ENCODE results near the gene OR52E4. TPM values are rescaled to one million over a fixed set of nuclear protein-coding genes. Genes with fewer than 3 reads are reported as not detected.

OR52E4 gene
- total RNA-seq, 2 donors from 2014 or later: not detected

DNA sequence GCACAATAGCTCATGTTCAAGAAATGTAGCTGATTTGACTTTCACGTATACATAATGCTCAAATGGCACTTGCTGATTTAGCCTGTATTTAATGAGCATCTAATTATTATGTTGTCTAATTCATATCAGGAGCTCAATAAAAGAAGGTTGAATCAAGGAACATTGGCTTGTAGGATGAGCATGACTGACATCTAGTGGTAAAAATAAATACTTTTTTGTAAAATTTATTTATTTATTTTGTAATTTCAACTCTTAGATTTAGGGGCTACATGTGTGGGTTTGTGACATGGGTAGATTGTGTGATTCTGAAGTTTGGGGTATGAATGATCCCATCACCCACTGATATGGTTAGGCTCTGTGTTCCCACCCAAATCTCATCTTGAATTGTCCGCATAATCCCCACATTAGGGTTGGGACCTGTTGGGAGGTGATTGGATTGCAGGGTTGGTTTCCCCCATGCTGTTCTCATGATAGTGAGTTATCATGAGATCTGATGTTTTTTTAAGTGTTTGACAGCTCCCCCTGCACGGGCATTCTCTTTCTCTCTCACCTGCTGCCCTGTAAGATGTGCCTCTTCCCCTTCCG lies 10.9 kb downstream of the OR52E4 start:
- Mint-ChIP-seq H3K27me3 (ENCODE audit: low read depth) (peaks cover 15% of the 10 kb centered on the region), H3K4me3 (no peak overlapping the region), H3K4me1 (ENCODE audit: low read depth) (no peaks in the 10 kb centered on the region), H3K27ac (no peak overlapping the region), H3K9me3 (no peaks in the 10 kb centered on the region), H3K36me3 (ENCODE audit: insufficient read depth in 2 of 2) (no peaks in the 10 kb centered on the region)
- ATAC-seq (replicated peaks in 1 of 2) (no peak), DNase-seq (no peak)

GRCh38 chr11:5892908-5893307 lies 12.5 kb downstream of the OR52E4 start, which contains the start of gene OR52E5:
Gene OR52E5 (plus strand): TSS chr11:5893208. CDS start chr11:5900777, 7,569 bp downstream.
- ATAC-seq (replicated peaks in 1 of 2) (no peak), DNase-seq (no peak)
- H3K9me3 Mint-ChIP-seq: no peaks in the 10 kb centered on the region
- peaks cover 2% of the 10 kb centered on the region for H3K27me3 Mint-ChIP-seq (ENCODE audit: low read depth)
- H3K4me3 Mint-ChIP-seq: no peak within 1 kb of the TSS
- H3K27ac Mint-ChIP-seq: no peak within 1 kb of the TSS
- H3K36me3 Mint-ChIP-seq (ENCODE audit: insufficient read depth in 2 of 2): no peaks in the 10 kb centered on the region
- H3K4me1 Mint-ChIP-seq (ENCODE audit: low read depth): no peaks in the 10 kb centered on the region

DNA sequence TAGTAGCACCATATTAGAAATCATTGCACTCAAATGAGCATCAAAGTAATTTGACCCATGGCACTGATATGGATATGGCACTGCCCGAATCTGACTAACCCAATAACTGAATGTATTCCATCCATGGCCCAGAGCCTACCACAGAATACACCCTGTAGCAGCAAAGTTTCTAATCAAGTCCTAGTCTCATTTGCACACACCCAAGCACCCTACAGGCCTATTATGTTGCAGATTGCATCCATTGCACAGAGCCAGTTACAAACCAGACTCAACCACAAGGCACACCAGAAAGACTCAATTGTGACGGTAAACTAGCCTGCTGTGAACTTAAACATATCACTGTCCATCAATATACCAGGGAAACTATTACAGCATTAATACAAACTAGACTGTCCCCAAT lies 19.1 kb downstream of the OR52E4 start:
- Mint-ChIP-seq H3K4me3 (no peak overlapping the region), H3K4me1 (ENCODE audit: low read depth) (no peaks in the 10 kb centered on the region), H3K27ac (no peak overlapping the region), H3K9me3 (no peaks in the 10 kb centered on the region), H3K27me3 (ENCODE audit: low read depth) (no peaks in the 10 kb centered on the region), H3K36me3 (ENCODE audit: insufficient read depth in 2 of 2) (no peaks in the 10 kb centered on the region)
- DNase-seq: no peak
- ATAC-seq (replicated peaks in 1 of 2): no peak

DNA sequence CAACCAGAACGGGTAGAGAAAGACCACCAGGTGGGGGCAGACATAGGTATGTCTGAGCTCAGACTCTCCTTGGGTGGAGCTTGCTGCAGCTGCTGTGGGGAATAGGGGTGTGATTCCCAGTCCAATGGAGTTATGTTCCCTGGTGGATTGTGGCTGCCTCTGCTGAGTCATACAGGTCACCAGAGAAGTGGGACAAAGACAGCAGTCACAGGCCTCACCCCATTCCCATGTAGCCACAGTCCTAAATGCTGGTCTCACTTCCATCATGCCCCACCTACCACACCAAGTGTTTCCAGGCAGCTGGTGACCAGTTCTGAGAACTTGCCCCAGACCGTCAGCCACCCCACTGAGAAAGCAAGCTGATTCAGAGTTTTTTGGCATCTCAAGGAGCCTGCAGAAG lies 30.1 kb downstream of the OR52E4 start:
- no peaks in the 10 kb centered on the region for H3K36me3 Mint-ChIP-seq (ENCODE audit: insufficient read depth in 2 of 2)
- ATAC-seq (replicated peaks in 1 of 2): no peak
- no peak overlapping the region for H3K4me3 Mint-ChIP-seq
- no peak for DNase-seq
- peaks cover 2 to 3% of the 10 kb centered on the region in 2 donors for H3K9me3 Mint-ChIP-seq
- H3K27me3 Mint-ChIP-seq (ENCODE audit: low read depth): peaks cover 5% of the 10 kb centered on the region
- no peak overlapping the region for H3K27ac Mint-ChIP-seq
- no peaks in the 10 kb centered on the region for H3K4me1 Mint-ChIP-seq (ENCODE audit: low read depth)

DNA sequence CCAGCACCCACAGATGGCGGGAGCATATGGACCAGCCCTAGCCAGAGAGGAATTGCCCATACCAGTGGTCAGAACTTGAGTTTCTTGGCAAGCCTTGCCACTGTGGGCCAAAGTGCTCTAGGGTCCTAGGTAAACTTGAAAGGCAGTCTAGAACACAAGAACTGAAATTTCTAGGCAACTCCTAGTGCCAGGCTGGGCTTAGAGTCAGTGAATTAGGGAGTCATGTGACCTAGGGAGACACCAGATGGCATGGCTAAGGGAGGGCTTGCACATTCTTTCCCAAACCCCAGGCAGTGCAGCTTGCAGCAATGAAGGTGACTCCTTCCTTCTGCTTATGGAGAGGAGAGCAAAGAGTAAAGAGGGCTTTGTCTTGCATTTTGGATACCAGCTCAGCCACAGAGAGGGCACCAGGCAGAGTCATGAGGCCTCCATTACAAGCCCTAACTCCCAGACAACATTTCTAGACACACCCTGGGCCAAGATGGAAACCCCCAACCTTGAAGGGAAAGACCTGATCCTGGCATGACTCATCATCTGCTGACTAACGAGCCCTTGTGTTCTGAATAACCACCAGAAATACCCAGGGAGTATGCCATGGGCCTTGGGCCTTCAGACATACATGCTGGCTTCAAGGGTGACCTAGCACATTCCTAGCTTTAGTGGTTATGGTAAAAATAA lies 42.5 kb downstream of the OR52E4 start:
- Mint-ChIP-seq H3K4me3 (no peak overlapping the region), H3K9me3 (peaks cover 5 to 9% of the 10 kb centered on the region in 2 donors), H3K27ac (no peak overlapping the region), H3K36me3 (ENCODE audit: insufficient read depth in 2 of 2) (peaks cover 0 to 2% of the 10 kb centered on the region in 2 donors), H3K4me1 (ENCODE audit: low read depth) (no peaks in the 10 kb centered on the region), H3K27me3 (ENCODE audit: low read depth) (no peaks in the 10 kb centered on the region)
- ATAC-seq (replicated peaks in 1 of 2): peak; percentile 94 to 97
- DNase-seq: peak; percentile 56 to 59

DNA sequence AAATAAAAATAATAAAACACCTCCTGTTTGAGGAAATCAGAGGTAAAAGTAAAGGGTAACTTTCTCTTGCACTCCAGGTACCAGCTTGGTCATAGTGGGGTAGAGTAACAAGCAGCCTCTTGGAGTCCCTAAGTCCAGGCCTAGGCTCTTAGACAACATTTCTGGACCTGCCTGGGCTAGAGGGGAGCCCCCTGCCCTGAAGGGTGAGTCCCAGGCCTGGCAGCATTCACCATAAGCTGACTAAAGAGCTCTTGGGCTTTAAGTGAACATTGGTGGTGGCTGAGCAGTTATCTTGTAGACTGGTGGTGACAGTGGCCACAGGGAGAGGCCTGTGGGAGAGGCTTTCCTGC lies 43.0 kb downstream of the OR52E4 start:
- Mint-ChIP-seq H3K27me3 (ENCODE audit: low read depth) (no peaks in the 10 kb centered on the region), H3K36me3 (ENCODE audit: insufficient read depth in 2 of 2) (peaks cover 0 to 2% of the 10 kb centered on the region in 2 donors), H3K4me3 (no peak overlapping the region), H3K4me1 (ENCODE audit: low read depth) (no peaks in the 10 kb centered on the region), H3K27ac (no peak overlapping the region), H3K9me3 (peaks cover 6 to 12% of the 10 kb centered on the region in 2 donors)
- DNase-seq: peak in 1 of 2 donors; percentile 6
- peak; percentile 57 to 68 for ATAC-seq (replicated peaks in 1 of 2)

DNA sequence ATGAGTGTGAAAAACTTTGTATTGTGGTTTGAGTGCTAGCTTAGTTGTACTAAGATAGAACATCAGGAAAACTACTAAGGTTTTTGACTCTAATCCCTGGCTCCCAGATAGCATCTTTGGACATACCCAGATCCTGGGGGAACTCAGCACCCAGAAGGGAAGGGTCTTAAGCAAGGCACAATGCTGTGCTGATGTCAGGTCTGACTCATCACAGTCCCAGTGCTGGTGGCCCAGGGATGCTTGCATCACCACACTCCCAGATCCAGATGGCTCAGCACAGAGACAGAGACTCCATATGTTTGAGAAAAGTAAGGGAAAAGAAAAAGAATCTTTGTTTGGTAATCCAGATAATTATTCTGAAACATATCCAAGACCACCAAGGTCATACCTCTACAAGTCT lies 43.4 kb downstream of the OR52E4 start:
- no peaks in the 10 kb centered on the region for H3K27me3 Mint-ChIP-seq (ENCODE audit: low read depth)
- ATAC-seq (replicated peaks in 1 of 2) (peak in 1 of 2 donors; percentile 10), DNase-seq (no peak)
- H3K9me3 Mint-ChIP-seq: peaks cover 7 to 8% of the 10 kb centered on the region in 2 donors
- peaks cover 2 to 3% of the 10 kb centered on the region in 2 donors for H3K36me3 Mint-ChIP-seq (ENCODE audit: insufficient read depth in 2 of 2)
- no peaks in the 10 kb centered on the region for H3K4me1 Mint-ChIP-seq (ENCODE audit: low read depth)
- H3K27ac Mint-ChIP-seq: no peak overlapping the region
- no peak overlapping the region for H3K4me3 Mint-ChIP-seq

DNA sequence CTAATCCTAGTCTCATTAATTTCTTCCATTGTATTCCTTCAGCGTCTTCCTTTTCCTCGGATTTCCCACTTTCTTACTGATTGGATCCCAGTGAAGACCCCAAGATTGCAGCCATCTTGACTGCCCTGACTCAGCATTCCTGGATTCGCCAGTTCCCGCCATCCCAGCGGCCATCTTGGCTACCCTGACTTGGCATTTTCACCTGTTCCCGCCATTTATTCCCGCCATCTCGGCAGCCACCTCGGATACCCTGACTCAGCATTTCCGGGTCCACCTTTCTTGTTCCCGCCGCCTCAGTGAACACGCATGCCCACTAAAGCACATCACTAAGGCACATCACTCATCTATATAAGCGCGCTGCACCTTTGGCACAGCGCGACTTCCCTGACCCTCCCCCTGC lies 47.8 kb downstream of the OR52E4 start:
- ATAC-seq (replicated peaks in 1 of 2) (no peak), DNase-seq (no peak)
- no peak overlapping the region for H3K4me3 Mint-ChIP-seq
- H3K36me3 Mint-ChIP-seq (ENCODE audit: insufficient read depth in 2 of 2): peaks cover 0 to 3% of the 10 kb centered on the region in 2 donors
- H3K27ac Mint-ChIP-seq: no peak overlapping the region
- H3K9me3 Mint-ChIP-seq: peaks cover 7 to 10% of the 10 kb centered on the region in 2 donors
- no peaks in the 10 kb centered on the region for H3K27me3 Mint-ChIP-seq (ENCODE audit: low read depth)
- H3K4me1 Mint-ChIP-seq (ENCODE audit: low read depth): no peaks in the 10 kb centered on the region

GRCh38 chr11:5928811-5929210 lies 48.4 kb downstream of the OR52E4 start:
- no peaks in the 10 kb centered on the region for H3K27me3 Mint-ChIP-seq (ENCODE audit: low read depth)
- ATAC-seq (replicated peaks in 1 of 2) (no peak), DNase-seq (no peak)
- no peak overlapping the region for H3K27ac Mint-ChIP-seq
- H3K4me3 Mint-ChIP-seq: no peak overlapping the region
- H3K36me3 Mint-ChIP-seq (ENCODE audit: insufficient read depth in 2 of 2): peaks cover 0 to 3% of the 10 kb centered on the region in 2 donors
- H3K9me3 Mint-ChIP-seq: peaks cover 7 to 10% of the 10 kb centered on the region in 2 donors
- H3K4me1 Mint-ChIP-seq (ENCODE audit: low read depth): no peaks in the 10 kb centered on the region

- ATAC-seq (replicated peaks in 1 of 2): no peak
- Mint-ChIP-seq H3K9me3 (peaks cover 6 to 7% of the 10 kb centered on the region in 2 donors), H3K27me3 (ENCODE audit: low read depth) (no peaks in the 10 kb centered on the region)
Observed at GRCh38 chr11:5929571-5930368, 49.3 kb downstream of the OR52E4 start.

GRCh38 chr11:5930614-5931013 lies 50.2 kb downstream of the OR52E4 start:
- ATAC-seq (replicated peaks in 1 of 2) (no peak), DNase-seq (no peak)
- Mint-ChIP-seq H3K4me1 (ENCODE audit: low read depth) (no peaks in the 10 kb centered on the region), H3K27me3 (ENCODE audit: low read depth) (no peaks in the 10 kb centered on the region), H3K9me3 (peaks cover 6 to 7% of the 10 kb centered on the region in 2 donors), H3K36me3 (ENCODE audit: insufficient read depth in 2 of 2) (peaks cover 0 to 3% of the 10 kb centered on the region in 2 donors), H3K4me3 (no peak overlapping the region), H3K27ac (no peak overlapping the region)

More at GRCh38 chr11:5929571-5930368, 49.3 kb downstream of the OR52E4 start:
- Mint-ChIP-seq H3K36me3 (ENCODE audit: insufficient read depth in 2 of 2) (peaks cover 0 to 3% of the 10 kb centered on the region in 2 donors), H3K4me1 (ENCODE audit: low read depth) (no peaks in the 10 kb centered on the region), H3K4me3 (no peak overlapping the region), H3K27ac (no peak overlapping the region)
- DNase-seq: no peak

- H3K27ac Mint-ChIP-seq: no peak overlapping the region
- DNase-seq (no peak), ATAC-seq (replicated peaks in 1 of 2) (no peak)
- no peaks in the 10 kb centered on the region for H3K27me3 Mint-ChIP-seq (ENCODE audit: low read depth)
- H3K36me3 Mint-ChIP-seq (ENCODE audit: insufficient read depth in 2 of 2): peaks cover 0 to 3% of the 10 kb centered on the region in 2 donors
- peaks cover 5 to 7% of the 10 kb centered on the region in 2 donors for H3K9me3 Mint-ChIP-seq
- no peaks in the 10 kb centered on the region for H3K4me1 Mint-ChIP-seq (ENCODE audit: low read depth)
- H3K4me3 Mint-ChIP-seq: no peak overlapping the region
Observed at GRCh38 chr11:5931061-5931460, 50.6 kb downstream of the OR52E4 start.

DNA sequence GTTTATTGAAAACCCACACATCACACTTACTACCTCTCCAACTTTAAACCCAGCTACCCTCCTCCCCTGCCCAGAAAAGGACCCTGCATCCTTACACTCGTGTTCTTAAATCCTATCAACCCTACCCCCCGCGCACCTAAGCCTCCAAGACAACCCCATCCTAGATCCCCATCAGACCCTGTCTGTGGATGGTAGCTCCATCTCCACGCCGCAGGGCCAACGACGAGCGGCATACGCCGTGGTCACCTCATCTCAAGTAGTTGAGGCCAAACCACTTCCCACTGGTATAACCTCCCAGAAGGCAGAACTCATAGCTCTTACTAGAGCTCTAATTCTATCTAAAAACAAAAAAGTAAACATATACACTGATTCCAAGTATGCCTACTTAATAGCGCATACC lies 52.2 kb downstream of the OR52E4 start:
- DNase-seq (no peak), ATAC-seq (replicated peaks in 1 of 2) (no peak)
- H3K4me3 Mint-ChIP-seq: no peak overlapping the region
- no peaks in the 10 kb centered on the region for H3K4me1 Mint-ChIP-seq (ENCODE audit: low read depth)
- peaks cover 5 to 9% of the 10 kb centered on the region in 2 donors for H3K9me3 Mint-ChIP-seq
- no peaks in the 10 kb centered on the region for H3K27me3 Mint-ChIP-seq (ENCODE audit: low read depth)
- peaks cover 0 to 3% of the 10 kb centered on the region in 2 donors for H3K36me3 Mint-ChIP-seq (ENCODE audit: insufficient read depth in 2 of 2)
- H3K27ac Mint-ChIP-seq: no peak overlapping the region
